ENCODE measurements around the gene MBD5.
A peak's percentile ranks its signal among the peaks of the same experiment; 100 is the strongest.
"Not testable (repeated sequence)": the region's sequence is repeated elsewhere in the genome, so short reads cannot be mapped to it uniquely, and the experiment has no call there.

The MBD5 gene

DNA sequence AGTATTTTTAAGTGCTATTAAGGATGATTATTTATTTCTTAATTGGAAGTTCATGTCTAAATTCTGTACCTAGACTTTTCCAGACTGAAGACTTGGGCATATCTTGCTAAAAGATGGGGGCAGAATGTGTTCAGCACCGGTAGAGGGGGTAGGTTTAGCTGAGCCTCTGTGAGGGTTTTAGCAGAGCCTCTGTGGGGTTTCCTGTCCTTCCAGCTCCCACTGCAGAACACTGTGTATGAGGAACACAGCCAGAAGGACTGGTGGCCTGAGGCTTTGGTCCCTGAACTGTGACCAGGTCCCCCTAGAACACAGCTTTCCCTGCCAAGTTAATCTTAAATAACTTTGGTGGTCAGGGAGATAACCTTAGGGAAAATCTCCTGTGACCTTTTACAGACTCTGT lies 500.3 kb downstream of the MBD5 start:
- no peak for DNase-seq (ENCODE audit: low read depth in 2 of 2)

GRCh38 chr2:148523315-148523714 lies 502.4 kb downstream of the MBD5 start:
- DNase-seq (ENCODE audit: low read depth in 2 of 2) = no peak

GRCh38 chr2:148524519-148524919 lies 503.6 kb downstream of the MBD5 start:
- peak in 1 of 2 donors; percentile 44 for DNase-seq (ENCODE audit: low read depth in 2 of 2)

DNA sequence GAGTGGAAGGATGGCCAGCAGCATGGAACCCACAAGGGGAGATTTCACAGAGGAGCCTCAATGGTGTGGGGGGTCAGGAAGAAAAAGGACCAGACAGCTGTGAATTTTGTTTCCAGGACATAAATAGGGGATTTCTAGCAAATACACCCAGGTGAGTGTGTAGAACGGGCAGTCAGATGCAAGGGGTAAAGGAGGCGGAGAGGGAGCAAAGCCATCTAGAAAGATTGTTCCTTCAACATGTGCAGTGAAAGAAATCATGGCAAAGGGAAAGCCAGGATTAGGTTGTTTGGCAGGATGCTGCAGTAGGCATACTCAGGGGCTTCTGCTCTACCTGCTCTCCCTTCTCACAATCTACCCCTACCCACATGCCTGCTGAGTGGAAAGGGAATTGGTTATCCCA lies 504.2 kb downstream of the MBD5 start:
- DNase-seq (ENCODE audit: low read depth in 2 of 2) = no peak

GRCh38 chr2:148526509-148527346 lies 505.8 kb downstream of the MBD5 start:
- DNase-seq (ENCODE audit: low read depth in 2 of 2) = no peak

DNA sequence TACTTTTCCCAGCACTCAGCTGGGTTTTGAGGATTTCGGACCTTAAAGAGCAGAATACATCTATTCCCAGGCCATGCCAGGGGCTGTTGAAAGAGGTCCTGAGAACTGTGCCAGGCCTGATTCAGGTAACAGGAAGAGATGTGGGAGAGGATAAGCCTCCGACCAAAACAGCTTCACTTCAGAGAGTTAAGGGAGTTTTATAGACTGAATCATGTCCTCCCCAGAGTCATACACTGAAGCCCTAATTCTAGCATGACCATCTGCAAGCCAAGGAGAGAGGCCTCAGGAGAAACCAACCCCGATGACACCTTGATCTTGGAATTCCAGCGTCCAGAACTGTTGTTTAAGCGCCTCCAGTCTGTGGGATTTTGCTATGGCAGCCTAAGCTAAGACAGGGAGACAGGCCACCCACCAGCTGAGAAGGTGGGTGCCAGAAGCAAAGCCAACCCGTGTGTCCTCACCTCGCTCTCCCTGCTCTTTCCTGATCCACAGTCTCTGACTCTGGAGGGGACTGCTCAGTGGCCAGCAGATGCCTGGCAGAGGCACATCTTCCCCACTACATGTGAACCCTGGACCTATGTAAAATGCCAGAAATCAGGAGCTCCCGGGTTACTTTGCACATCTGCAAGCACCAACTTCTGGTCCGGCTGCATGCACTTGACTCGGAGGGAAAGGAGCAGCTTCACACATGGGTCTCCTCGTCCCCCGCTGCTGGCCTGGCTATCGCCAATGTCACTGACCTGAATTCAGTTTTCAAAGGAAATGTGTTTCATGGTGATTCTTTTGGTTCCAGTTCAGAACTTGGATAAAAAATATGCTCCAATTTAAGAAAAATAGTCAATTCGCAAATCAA lies 506.8 kb downstream of the MBD5 start:
- DNase-seq (ENCODE audit: low read depth in 2 of 2) = no peak

GRCh38 chr2:148528356-148529064 lies 507.6 kb downstream of the MBD5 start:
- no peak for DNase-seq (ENCODE audit: low read depth in 2 of 2)

- no peak for DNase-seq (ENCODE audit: low read depth in 2 of 2)
These were observed 508.9 kb downstream of the MBD5 start for GRCh38 chr2:148529745-148530144.

DNA sequence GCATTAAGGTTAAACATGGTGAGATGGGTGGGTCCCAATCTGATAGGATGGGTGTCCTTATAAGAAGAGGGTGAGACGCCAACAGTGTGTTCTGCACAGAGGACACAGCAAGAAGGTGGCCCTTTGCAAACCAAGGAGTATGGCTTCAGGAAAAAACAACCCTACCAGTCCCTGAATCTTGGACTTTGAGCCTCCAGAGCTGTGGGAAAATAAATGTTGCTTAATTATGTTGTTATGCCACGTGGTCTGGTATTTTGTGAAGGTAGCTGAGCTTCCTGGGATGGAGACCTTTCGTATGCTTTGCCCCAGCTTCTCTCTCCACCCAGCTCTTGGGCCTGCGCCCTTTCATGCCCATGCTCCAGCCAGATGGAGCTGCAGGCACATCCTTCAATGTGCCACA lies 509.5 kb downstream of the MBD5 start:
- DNase-seq (ENCODE audit: low read depth in 2 of 2) = no peak

- no peak for DNase-seq (ENCODE audit: low read depth in 2 of 2)
These were observed 510.3 kb downstream of the MBD5 start for GRCh38 chr2:148531235-148531634.

DNA sequence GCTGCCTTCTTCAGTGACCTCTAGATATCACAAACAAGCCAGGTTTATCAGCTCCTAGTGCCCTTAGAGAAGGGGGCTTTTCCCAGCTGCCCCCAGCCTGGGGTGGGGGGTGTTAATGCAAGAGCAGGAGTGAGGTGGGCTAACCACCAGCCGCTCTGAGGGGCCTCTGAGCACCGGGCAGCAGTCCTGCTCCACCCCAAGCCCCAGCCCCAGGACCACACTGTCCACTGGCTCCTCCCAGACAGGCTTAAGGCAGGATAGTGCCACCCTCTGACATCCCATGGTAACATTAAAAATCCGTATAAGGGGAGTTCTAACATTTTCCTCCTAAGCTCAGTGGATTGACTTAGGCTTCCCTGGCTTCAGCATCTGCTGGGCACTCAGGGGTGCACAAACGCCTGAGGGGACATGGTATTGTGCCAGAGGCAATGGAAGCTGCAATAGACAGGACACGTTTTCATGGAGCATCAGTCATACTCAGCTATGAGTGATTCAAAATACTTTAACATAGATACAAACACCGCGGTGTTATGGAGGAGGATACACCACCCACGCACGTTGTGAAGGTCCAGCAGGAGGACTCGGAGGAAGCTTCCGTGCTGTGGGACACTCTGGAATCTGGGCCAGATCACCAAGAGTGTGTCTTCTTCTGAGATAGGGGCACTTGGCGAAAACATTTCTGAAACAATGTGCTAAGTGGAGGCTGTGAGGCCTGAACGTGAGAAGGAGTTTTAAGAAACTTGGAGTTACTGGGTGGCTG lies 511.0 kb downstream of the MBD5 start:
- DNase-seq (ENCODE audit: low read depth in 2 of 2) = no peak

DNA sequence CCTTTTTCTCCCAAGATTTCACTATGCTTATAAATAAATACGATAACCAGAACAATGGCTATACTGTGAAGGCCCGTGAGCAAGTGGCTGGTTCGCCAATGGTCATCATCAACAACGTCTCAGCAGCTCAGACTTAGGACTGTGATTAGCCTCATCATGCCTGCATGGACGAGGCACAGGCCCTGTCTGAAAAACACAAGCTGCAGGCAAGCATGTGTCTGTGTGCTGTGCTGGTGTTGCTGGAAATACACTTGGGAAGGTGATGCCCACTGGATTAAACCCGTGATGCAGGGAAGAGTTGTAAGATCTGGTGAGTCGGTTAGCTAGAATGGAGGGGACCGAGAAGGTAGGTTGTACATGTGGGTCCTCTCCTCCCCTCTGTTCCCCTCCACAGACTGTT lies 512.1 kb downstream of the MBD5 start:
- no peak for DNase-seq (ENCODE audit: low read depth in 2 of 2)

- no peak for DNase-seq (ENCODE audit: low read depth in 2 of 2)
These were observed 512.8 kb downstream of the MBD5 start for GRCh38 chr2:148533685-148534084.

DNA sequence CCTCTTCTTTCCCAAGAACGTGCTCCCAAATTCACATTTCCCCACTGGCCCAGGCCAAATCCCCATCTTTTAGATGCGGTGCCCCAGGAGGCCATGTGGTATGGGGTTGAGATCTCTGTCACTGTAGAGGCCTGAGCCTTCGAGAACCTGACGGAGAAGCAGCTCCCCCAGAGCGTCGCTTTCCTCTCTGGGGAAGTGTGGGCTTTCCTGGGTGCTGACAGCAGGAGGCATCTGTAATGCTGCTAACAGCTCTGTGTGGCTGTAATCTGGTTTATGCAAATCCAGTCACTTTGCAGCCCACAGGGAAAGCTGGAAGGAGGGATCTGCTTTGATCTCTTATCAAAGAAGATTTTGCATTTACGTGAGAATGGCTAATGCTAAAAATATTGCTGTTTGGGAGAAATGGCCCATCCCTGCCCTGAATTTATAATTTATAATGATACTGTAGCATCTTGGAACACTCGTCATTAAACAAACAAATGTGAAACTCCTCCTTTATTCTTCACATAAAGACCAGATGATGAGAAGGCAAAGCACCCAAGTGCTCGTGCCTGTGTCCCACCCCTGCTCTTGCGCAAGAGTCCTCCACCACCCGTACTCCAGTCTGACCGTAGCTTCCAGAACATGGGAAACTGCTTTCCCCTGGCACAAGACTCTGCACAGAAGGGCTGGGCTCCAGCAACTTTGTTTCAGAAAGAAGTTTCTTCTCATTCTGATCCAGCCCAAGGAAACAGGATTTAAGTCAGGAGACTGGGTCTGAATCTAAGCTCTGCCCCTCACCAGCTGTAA lies 513.7 kb downstream of the MBD5 start:
- no peak for DNase-seq (ENCODE audit: low read depth in 2 of 2)

- no peak for DNase-seq (ENCODE audit: low read depth in 2 of 2)
These were observed 517.5 kb downstream of the MBD5 start for GRCh38 chr2:148538375-148538774.

DNA sequence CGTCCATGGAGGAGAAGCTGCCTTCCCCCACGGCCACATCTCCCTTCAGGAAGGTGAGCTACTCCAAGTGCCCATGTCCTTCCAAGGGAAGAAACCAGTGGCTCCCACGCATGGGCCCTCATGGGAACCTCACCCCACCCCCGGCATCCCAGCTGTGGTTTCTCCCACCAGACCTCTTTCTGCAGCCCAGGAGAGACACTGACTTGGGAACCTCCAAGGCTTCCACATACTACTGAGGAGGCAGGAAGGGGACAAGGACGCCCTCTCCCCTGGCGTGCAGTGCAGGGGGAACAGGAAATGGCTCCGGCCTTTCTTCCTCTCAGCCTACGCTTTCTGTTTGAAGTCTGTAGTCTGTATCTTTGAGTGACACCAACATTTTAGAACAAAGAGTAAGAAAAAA lies 519.1 kb downstream of the MBD5 start:
- DNase-seq (ENCODE audit: low read depth in 2 of 2) = no peak

- no peak for DNase-seq (ENCODE audit: low read depth in 2 of 2)
These were observed 520.9 kb downstream of the MBD5 start for GRCh38 chr2:148541792-148542191.

GRCh38 chr2:148542614-148543013 lies 521.7 kb downstream of the MBD5 start:
- no peak for DNase-seq (ENCODE audit: low read depth in 2 of 2)

DNA sequence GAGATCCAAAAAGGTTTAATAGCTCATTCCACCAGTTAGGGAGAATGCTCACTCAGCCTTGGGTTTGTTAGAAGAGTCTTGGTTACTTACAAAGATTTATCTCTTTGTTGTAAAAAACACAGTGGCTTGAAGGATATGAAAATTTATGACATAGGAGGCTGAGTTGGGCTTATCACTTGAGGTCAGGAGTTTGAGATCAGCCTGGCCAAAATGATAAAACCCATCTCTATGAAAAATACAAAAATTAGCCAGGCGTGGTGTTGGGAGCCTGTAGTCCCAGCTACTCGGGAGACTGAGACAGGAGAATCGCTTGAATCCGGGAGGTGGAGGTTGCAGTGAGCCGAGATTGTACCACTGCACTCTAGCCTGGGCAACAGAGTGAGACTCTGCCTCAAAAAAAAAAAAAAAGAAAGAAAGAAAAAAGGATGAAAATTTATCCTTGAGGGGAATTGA lies 522.2 kb downstream of the MBD5 start:
- not testable (repeated sequence) for DNase-seq (ENCODE audit: low read depth in 2 of 2)

GRCh38 chr2:148545390-148546256 lies 524.7 kb downstream of the MBD5 start:
- no peak for DNase-seq (ENCODE audit: low read depth in 2 of 2)
